ENCODE measurements around the gene MAP2K5. TPM values are rescaled to one million over a fixed set of nuclear protein-coding genes. Genes with fewer than 3 reads are reported as not detected.

Gene MAP2K5
- total RNA-seq, 1 experiment from 2014 or later = 15.0 TPM

- Histone ChIP-seq H3K79me2 (ENCODE audit: insufficient read depth, low read length) (no peaks in the 10 kb centered on the region), H3K18ac (ENCODE audit: insufficient read length, low read depth, low read length) (no peak overlapping the region), H4K8ac (replicated peaks; ENCODE audit: insufficient read length, low read depth, low read length) (no peak overlapping the region), H2BK20ac (ENCODE audit: low read depth, low read length, poor library complexity, severe bottlenecking) (no peak overlapping the region), H4K5ac (ENCODE audit: insufficient read length, low read depth, low read length) (no peak overlapping the region), H2BK12ac (ENCODE audit: insufficient read length, low read depth, low read length) (no peak overlapping the region), H3K9me3 (ENCODE audit: control insufficient read depth, low read depth, low read length) (no peaks in the 10 kb centered on the region), H3T11ph (ENCODE audit: low read length) (no peak overlapping the region), H3K4me1 (ENCODE audit: insufficient read depth, low read length) (no peaks in the 10 kb centered on the region; the same call in 1 of the 2 replicates), H3K56ac (ENCODE audit: insufficient read length, low read depth, low read length) (no peak overlapping the region), H3K4me2 (ENCODE audit: insufficient read depth, insufficient read length, low read length) (no peak overlapping the region), H3K27me3 (ENCODE audit: insufficient read depth, low read length) (no peaks in the 10 kb centered on the region), H2BK5ac (ENCODE audit: insufficient read length, low read length) (no peak overlapping the region), H2AK5ac (ENCODE audit: insufficient read length, low read length) (no peak overlapping the region), H3K9ac (ENCODE audit: extremely low read depth, insufficient read length, low read length) (no peak overlapping the region), H3K23ac (ENCODE audit: insufficient read length, low read depth, low read length) (no peak overlapping the region), H2BK120ac (ENCODE audit: low read depth, low read length, poor library complexity, severe bottlenecking) (no peak overlapping the region), H2BK15ac (ENCODE audit: low read depth, low read length) (no peak overlapping the region), H4K20me1 (ENCODE audit: control insufficient read depth, insufficient read depth, insufficient read length) (no peaks in the 10 kb centered on the region), H3K14ac (ENCODE audit: insufficient read depth, low read length) (no peak overlapping the region), H2AFZ (ENCODE audit: low read length) (no peak overlapping the region), H4K91ac (ENCODE audit: insufficient read length, low read depth, low read length) (no peak overlapping the region), H3K4ac (ENCODE audit: low read depth, low read length) (no peak overlapping the region), H3K79me1 (ENCODE audit: insufficient read depth, low read depth, low read length, poor library complexity, severe bottlenecking) (no peaks in the 10 kb centered on the region), H3K23me2 (ENCODE audit: insufficient read length, low read depth, low read length, poor library complexity, severe bottlenecking) (no peaks in the 10 kb centered on the region), H3K27ac (ENCODE audit: insufficient read length, low read depth, low read length) (no peak overlapping the region)
- Mint-ChIP-seq H3K4me1 (peaks cover 35 to 52% of the 10 kb centered on the region in 2 experiments), H3K4me3 (no peak overlapping the region), H3K9me3 (no peaks in the 10 kb centered on the region), H3K27ac (peak overlapping the region; percentile 26 to 83 (median 79); a peak in 3 of 7 replicates), H3K36me3 (ENCODE audit: insufficient read depth in 1 of 3, low read depth in 3 of 3) (no peaks in the 10 kb centered on the region), H3K27me3 (ENCODE audit: low read depth) (peaks cover 1% of the 10 kb centered on the region; the same call in 1 of the 2 replicates)
- TF ChIP-seq, protein P1, sequence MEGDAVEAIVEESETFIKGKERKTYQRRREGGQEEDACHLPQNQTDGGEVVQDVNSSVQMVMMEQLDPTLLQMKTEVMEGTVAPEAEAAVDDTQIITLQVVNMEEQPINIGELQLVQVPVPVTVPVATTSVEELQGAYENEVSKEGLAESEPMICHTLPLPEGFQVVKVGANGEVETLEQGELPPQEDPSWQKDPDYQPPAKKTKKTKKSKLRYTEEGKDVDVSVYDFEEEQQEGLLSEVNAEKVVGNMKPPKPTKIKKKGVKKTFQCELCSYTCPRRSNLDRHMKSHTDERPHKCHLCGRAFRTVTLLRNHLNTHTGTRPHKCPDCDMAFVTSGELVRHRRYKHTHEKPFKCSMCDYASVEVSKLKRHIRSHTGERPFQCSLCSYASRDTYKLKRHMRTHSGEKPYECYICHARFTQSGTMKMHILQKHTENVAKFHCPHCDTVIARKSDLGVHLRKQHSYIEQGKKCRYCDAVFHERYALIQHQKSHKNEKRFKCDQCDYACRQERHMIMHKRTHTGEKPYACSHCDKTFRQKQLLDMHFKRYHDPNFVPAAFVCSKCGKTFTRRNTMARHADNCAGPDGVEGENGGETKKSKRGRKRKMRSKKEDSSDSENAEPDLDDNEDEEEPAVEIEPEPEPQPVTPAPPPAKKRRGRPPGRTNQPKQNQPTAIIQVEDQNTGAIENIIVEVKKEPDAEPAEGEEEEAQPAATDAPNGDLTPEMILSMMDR (conservative IDR thresholded peaks at IDR 0.05) = no peak
- no CpG with 5 or more reads among the region's 7 CpGs for WGBS (ENCODE audit: extremely low coverage, insufficient read length, low lambda C conversion rate)
- no peak for DNase-seq
Observed at GRCh38 chr15:67782691-67782991, 240.1 kb downstream of the MAP2K5 start.
